GM12874 (cell line): ENCODE data around the gene FSHR.

Experiments used
- TF ChIP-seq, protein P1 (sequence below): IDR thresholded peaks from 2 replicates; pipeline ENCODE4 v1.5.1; 2011; ENCODE audit warnings: low read depth, mild to moderate bottlenecking, control low read depth, low read length, moderate library complexity; ENCODE audit not compliant: insufficient read depth

Gene FSHR

DNA sequence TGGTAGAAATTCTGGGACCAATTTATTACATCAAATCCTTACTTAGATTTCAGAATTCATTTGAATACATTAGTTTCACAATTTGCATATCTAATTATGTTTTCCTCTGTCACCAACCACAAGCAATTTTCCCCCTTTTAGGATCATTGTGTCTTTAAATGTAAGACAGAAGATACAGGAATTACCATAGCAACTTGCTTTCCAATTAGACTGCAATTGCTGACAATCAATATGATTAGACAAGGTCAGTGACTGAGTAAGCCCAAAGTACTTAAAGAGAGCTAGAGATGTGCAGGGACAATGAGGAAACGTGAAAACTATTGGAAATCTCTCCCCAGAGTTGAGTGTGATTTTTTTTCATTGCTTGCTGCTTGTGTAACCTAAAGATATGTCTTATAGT lies 121.4 kb downstream of the FSHR start:
- TF ChIP-seq, protein P1, sequence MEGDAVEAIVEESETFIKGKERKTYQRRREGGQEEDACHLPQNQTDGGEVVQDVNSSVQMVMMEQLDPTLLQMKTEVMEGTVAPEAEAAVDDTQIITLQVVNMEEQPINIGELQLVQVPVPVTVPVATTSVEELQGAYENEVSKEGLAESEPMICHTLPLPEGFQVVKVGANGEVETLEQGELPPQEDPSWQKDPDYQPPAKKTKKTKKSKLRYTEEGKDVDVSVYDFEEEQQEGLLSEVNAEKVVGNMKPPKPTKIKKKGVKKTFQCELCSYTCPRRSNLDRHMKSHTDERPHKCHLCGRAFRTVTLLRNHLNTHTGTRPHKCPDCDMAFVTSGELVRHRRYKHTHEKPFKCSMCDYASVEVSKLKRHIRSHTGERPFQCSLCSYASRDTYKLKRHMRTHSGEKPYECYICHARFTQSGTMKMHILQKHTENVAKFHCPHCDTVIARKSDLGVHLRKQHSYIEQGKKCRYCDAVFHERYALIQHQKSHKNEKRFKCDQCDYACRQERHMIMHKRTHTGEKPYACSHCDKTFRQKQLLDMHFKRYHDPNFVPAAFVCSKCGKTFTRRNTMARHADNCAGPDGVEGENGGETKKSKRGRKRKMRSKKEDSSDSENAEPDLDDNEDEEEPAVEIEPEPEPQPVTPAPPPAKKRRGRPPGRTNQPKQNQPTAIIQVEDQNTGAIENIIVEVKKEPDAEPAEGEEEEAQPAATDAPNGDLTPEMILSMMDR = no peak

DNA sequence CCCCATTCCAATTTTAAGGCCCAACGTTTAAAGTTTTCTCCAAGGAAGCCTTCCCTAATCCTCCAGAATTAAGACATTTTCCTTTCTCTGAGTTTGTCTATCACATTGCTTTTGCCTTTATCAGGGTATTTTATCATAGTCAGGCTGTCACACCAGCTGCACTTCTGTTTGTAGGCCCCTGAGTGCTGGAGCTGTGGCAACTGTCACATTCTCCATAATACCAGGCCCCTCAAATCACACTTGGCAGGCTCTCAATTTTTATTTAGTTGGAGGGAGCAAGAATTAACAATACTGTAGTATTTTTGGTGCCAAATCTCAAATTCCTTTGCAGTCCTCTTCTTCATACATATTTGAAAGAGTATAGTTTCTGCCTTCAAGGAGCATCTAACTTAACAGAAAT lies 122.2 kb downstream of the FSHR start:
- TF ChIP-seq, protein P1 = no peak

DNA sequence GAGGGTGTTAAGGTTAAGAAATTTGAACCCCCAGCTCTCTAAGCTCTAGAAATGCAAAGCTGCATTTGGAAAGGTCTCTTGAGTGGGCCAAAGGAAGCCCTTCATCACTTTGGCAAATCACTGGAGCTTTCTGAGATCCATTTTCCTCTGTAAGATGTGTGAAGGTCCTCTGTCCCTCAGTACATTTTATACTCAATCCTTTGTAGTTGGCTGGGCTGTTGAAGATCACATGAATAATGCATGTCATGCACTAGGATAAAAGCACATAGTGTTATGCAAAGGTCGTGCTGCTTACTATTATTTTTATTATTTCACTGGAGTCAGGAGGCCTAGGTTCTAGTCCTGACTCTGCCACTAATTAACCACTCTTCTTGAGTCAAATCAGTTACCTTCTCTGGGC lies 124.9 kb downstream of the FSHR start:
- TF ChIP-seq, protein P1 = no peak

DNA sequence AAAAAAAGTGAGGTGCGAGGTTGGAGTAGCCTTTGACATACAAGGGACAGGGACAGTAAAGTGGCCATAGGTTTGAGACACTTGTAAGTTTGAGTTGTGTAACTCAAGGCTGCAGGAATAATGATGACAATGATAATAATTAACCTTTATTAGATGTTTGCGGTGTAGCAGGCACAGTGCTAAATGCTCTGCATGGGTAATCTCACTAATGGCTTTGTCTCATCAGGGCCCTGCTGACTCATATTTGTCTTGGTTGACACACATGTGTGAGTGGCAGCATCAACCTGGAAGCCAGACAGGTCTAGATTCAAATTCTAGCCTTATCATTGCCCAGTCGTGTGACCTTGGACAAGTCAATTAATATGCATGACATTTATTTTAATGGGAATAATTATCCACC lies 126.2 kb downstream of the FSHR start:
- TF ChIP-seq, protein P1 = no peak

DNA sequence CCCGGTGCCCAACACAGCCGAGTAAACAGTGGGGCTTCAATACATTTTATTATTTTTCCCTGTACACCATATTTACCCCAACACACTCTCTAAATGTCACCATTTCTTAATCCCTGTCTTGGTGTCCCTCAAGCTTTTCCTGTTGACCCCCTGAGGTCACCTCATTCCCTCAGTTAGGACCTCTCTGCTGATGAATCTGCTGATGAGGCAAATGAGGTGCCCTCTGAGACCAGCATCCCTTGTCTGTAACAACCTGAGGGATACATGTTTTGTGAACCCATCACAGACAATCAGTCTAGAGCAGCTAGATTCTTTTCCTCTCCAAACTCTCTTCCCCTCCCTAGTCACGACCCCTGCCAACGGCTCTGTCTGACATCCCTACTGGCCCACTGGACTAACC lies 127.6 kb downstream of the FSHR start:
- TF ChIP-seq, protein P1 = no peak

DNA sequence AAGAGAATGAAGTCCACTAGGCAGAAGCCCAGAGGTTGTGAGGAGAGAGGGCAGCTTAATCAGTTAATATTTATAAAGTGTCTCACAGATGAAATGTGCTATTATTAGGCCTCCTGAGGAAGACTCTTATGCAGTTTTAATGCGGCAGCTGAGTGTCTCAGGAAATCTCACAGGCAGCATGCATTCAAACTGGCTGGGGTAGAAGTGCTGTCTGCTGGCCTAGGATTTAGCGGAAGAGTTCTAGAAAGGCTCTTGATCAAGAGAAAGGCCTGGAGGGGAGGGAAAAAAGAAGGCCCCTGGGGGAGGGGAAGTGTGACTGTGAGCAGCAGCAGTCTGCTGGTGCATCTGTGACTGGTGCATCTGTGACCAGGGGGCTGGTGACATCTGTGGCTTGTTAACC lies 133.0 kb downstream of the FSHR start:
- TF ChIP-seq, protein P1 = no peak

DNA sequence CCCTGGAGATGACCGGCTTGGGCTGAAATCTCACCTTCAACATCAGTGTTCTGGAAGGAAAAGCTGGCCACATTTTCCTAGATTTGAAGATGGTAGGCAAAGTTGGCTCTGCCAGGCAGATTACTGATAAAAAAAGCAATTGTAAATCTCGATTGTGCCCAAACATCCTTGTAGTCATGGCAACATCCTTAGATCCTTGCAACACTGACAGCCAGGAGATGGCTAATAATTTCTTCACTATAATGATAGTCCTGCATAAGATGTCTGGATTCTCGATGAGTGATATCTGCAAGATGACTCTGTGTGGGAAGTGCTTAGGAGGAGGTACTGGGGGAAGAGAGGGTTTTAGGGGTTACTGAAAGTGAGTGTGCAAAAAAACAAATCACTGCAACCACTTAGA lies 149.1 kb downstream of the FSHR start:
- TF ChIP-seq, protein P1 = no peak
